Mesenchymal stem cell (in vitro differentiated cells and primary cell): ENCODE results near the gene COQ10A. TPM values are rescaled to one million over a fixed set of nuclear protein-coding genes. Genes with fewer than 3 reads are reported as not detected.

Source experiments
- DNase-seq: peaks from one replicate; pipeline ENCODE4 v3.0.0-alpha.2; 2013
- H2AFZ ChIP-seq: one replicate; pipeline ENCODE4 v1.6.1; 2013; ENCODE audit warnings: low read depth, mild to moderate bottlenecking, control low read depth, inconsistent platforms, low read length, moderate library complexity
- H2AK5ac ChIP-seq: 2 replicates; pipeline ENCODE4 v1.6.1; 2013; ENCODE audit warnings: low read length, moderate library complexity, mild to moderate bottlenecking, inconsistent platforms; ENCODE audit not compliant: severe bottlenecking
- H2BK120ac ChIP-seq: one replicate; pipeline ENCODE4 v1.6.1; 2013; ENCODE audit warnings: low read depth, mild to moderate bottlenecking, inconsistent platforms, low read length, moderate library complexity
- H2BK12ac ChIP-seq, 2 experiments: one replicate each; pipeline ENCODE4 v1.6.1; 2013; ENCODE audit warnings: inconsistent platforms in 2 of 2, low read length in 2 of 2, mild to moderate bottlenecking in 2 of 2, moderate library complexity in 2 of 2, control low read depth in 1 of 2
- H2BK15ac ChIP-seq: one replicate; pipeline ENCODE4 v1.6.1; 2013; ENCODE audit warnings: mild to moderate bottlenecking, low read depth, inconsistent platforms; ENCODE audit not compliant: poor library complexity, severe bottlenecking
- H2BK5ac ChIP-seq: 2 replicates; pipeline ENCODE4 v1.6.1; 2013; ENCODE audit warnings: low read depth, mild to moderate bottlenecking, low read length, control low read depth, inconsistent platforms; ENCODE audit not compliant: poor library complexity, severe bottlenecking
- H3K14ac ChIP-seq, 2 experiments: one replicate each; pipeline ENCODE4 v1.6.1; 2013; ENCODE audit warnings: inconsistent platforms in 2 of 2, low read length in 2 of 2, control low read depth in 1 of 2, mild to moderate bottlenecking in 1 of 2, moderate library complexity in 1 of 2
- H3K18ac ChIP-seq, 2 experiments: one replicate each; pipeline ENCODE4 v1.6.1; 2013; ENCODE audit warnings: inconsistent platforms in 2 of 2, low read length in 2 of 2, control low read depth in 1 of 2, low read depth in 1 of 2, mild to moderate bottlenecking in 1 of 2
- H3K23ac ChIP-seq, 2 experiments: one replicate each; pipeline ENCODE4 v1.6.1; 2013; ENCODE audit warnings: inconsistent platforms in 2 of 2, low read length in 2 of 2, mild to moderate bottlenecking in 2 of 2, moderate library complexity in 2 of 2, control low read depth in 1 of 2
- H3K27ac ChIP-seq: 2 replicates; pipeline ENCODE4 v1.5.1; 2013; ENCODE audit warnings: mild to moderate bottlenecking, moderate library complexity, low read length, control low read depth, inconsistent platforms; ENCODE audit not compliant: poor library complexity, severe bottlenecking
- H3K27me3 ChIP-seq, 2 experiments: 2 replicates each; pipeline versions ENCODE4 v1.6.1 to v1.7.0; 2013; ENCODE audit warnings: low read length in 2 of 2, mild to moderate bottlenecking in 2 of 2, moderate library complexity in 2 of 2, control low read depth in 1 of 2, inconsistent platforms in 1 of 2; ENCODE audit not compliant: control insufficient read depth in 1 of 2, insufficient read depth in 1 of 2
- H3K36me3 ChIP-seq, 2 experiments: 2 replicates each; pipeline versions ENCODE4 v1.6.1 to v1.7.0; 2013; ENCODE audit warnings: low read length in 2 of 2, control low read depth in 1 of 2, inconsistent platforms in 1 of 2, low read depth in 1 of 2, mild to moderate bottlenecking in 1 of 2; ENCODE audit not compliant: insufficient read depth in 2 of 2, control insufficient read depth in 1 of 2
- H3K4ac ChIP-seq, 2 experiments: one replicate each; pipeline ENCODE4 v1.6.1; 2013; ENCODE audit warnings: inconsistent platforms in 2 of 2, low read length in 2 of 2, mild to moderate bottlenecking in 2 of 2, moderate library complexity in 2 of 2, control low read depth in 1 of 2, low read depth in 1 of 2
- H3K4me1 ChIP-seq: 2 replicates; pipeline ENCODE4 v1.6.1; 2013; ENCODE audit warnings: low read depth, low read length, control low read depth; ENCODE audit not compliant: control insufficient read depth, insufficient read depth
- H3K4me2 ChIP-seq: 2 replicates; pipeline ENCODE4 v1.6.1; 2013; ENCODE audit warnings: low read length, mild to moderate bottlenecking, inconsistent platforms; ENCODE audit not compliant: poor library complexity, severe bottlenecking
- H3K4me3 ChIP-seq, 2 experiments: 2 replicates each; pipeline versions ENCODE4 v1.5.1 to v1.7.0; 2013; ENCODE audit warnings: low read length in 2 of 2, mild to moderate bottlenecking in 2 of 2, control low read depth in 1 of 2, low read depth in 1 of 2; ENCODE audit not compliant: insufficient read depth in 1 of 2
- H3K79me1 ChIP-seq: replicated peaks from 2 replicates; pipeline ENCODE4 v1.6.1; 2013; ENCODE audit warnings: mild to moderate bottlenecking, control low read depth, low read length, inconsistent platforms; ENCODE audit not compliant: poor library complexity, severe bottlenecking
- H3K9ac ChIP-seq: 2 replicates; pipeline ENCODE4 v1.7.0; 2013; ENCODE audit warnings: mild to moderate bottlenecking, low read length, moderate library complexity
- H3K9me3 ChIP-seq: 2 replicates; pipeline ENCODE4 v1.7.0; 2013; ENCODE audit warnings: mild to moderate bottlenecking, low read length; ENCODE audit not compliant: control insufficient read depth
- H4K8ac ChIP-seq: one replicate; pipeline ENCODE4 v1.6.1; 2013; ENCODE audit warnings: inconsistent platforms, mild to moderate bottlenecking, low read length, moderate library complexity
- H4K91ac ChIP-seq: one replicate; pipeline ENCODE4 v1.6.1; 2013; ENCODE audit warnings: mild to moderate bottlenecking, low read length, inconsistent platforms
- WGBS: methylation state at CpG from one replicate; pipeline ENCODE4 v1.1.7; 2013; ENCODE audit warnings: mixed read lengths; 5-methylcytosine and 5-hydroxymethylcytosine counted together
- polyA plus RNA-seq, 2 experiments: library from polyadenylated mRNA; stranded (reverse); fragments of 200-250 nt; gene quantifications; one replicate each; pipeline ENCODE4 v1.2.3, GENCODE V29; 2013

COQ10A gene
- 12.6 TPM for polyA plus RNA-seq (2013, experiment 1 of 2)
- 11.5 TPM for polyA plus RNA-seq (2013, experiment 2 of 2)

GRCh38 chr12:56266693-56267442, at the start of gene COQ10A:
Gene COQ10A (plus strand): TSS chr12:56266942. CDS start chr12:56267119, 177 bp downstream.
- Histone ChIP-seq H3K18ac (peak within 1 kb of the TSS; percentile 85 to 92), H3K79me1 (no peaks in the 10 kb centered on the region), H3K4ac (peak within 1 kb of the TSS in 1 of 2 experiments; percentile 42), H2BK12ac (peak within 1 kb of the TSS in 1 of 2 experiments; percentile 27), H4K8ac (peak within 1 kb of the TSS; percentile 83), H2AK5ac (no peak within 1 kb of the TSS), H3K4me2 (peak within 1 kb of the TSS; percentile 72), H3K4me1 (peaks cover 6% of the 10 kb centered on the region), H3K9me3 (no peaks in the 10 kb centered on the region), H2BK120ac (no peak within 1 kb of the TSS), H3K4me3 (peak within 1 kb of the TSS; percentile 78 to 85), H2BK15ac (peak within 1 kb of the TSS; percentile 97), H3K36me3 (peaks cover 6 to 31% of the 10 kb centered on the region in 2 experiments), H3K9ac (peak within 1 kb of the TSS; percentile 94), H2BK5ac (no peak within 1 kb of the TSS), H2AFZ (peak within 1 kb of the TSS; percentile 87), H3K27ac (peak within 1 kb of the TSS; percentile 55), H4K91ac (peak within 1 kb of the TSS; percentile 88), H3K14ac (peak within 1 kb of the TSS in 1 of 2 experiments; percentile 50), H3K23ac (no peak within 1 kb of the TSS), H3K27me3 (no peaks in the 10 kb centered on the region)
- 1% methylated on average over 59 of the region's 68 CpGs for WGBS
- DNase-seq, result peak; percentile 93

- no peak overlapping the region for H2BK12ac ChIP-seq
- H3K27me3 ChIP-seq, result no peaks in the 10 kb centered on the region
- H4K8ac ChIP-seq, result no peak overlapping the region
- no peak for DNase-seq
- no peak overlapping the region for H2BK15ac ChIP-seq
- H2AK5ac ChIP-seq, result no peak overlapping the region
- H3K9me3 ChIP-seq, result no peaks in the 10 kb centered on the region
- no peak overlapping the region for H3K4ac ChIP-seq
- no peak overlapping the region for H4K91ac ChIP-seq
- no peak overlapping the region for H3K23ac ChIP-seq
- H2BK120ac ChIP-seq, result no peak overlapping the region
- no peak overlapping the region for H2AFZ ChIP-seq
- H3K9ac ChIP-seq, result no peak overlapping the region
- peaks cover 20% of the 10 kb centered on the region for H3K79me1 ChIP-seq
- H3K4me2 ChIP-seq, result peak overlapping the region; percentile 6
- H3K27ac ChIP-seq, result no peak overlapping the region
- peaks cover 15% of the 10 kb centered on the region for H3K4me1 ChIP-seq
- H3K18ac ChIP-seq, result no peak overlapping the region
- H3K4me3 ChIP-seq, result no peak overlapping the region
- H2BK5ac ChIP-seq, result no peak overlapping the region
- no peak overlapping the region for H3K14ac ChIP-seq
- H3K36me3 ChIP-seq, result peaks cover 16 to 19% of the 10 kb centered on the region in 2 experiments
- 100% methylated on average over 6 of the region's 9 CpGs for WGBS
These were observed 46.9 kb upstream of the COQ10A start for GRCh38 chr12:56219840-56220239.

- peak overlapping the region; percentile 48 to 85 for H3K18ac ChIP-seq
- peaks cover 10 to 12% of the 10 kb centered on the region in 2 experiments for H3K36me3 ChIP-seq
- WGBS, result 46% methylated on average over 8 of the region's 10 CpGs
- peak overlapping the region; percentile 63 for H2BK15ac ChIP-seq
- H3K14ac ChIP-seq, result no peak overlapping the region
- peak overlapping the region; percentile 76 for H3K4me2 ChIP-seq
- H3K9ac ChIP-seq, result peak overlapping the region; percentile 92
- H3K4me3 ChIP-seq, result peak overlapping the region; percentile 76 to 92
- no peaks in the 10 kb centered on the region for H3K27me3 ChIP-seq
- H2AFZ ChIP-seq, result no peak overlapping the region
- H3K9me3 ChIP-seq, result no peaks in the 10 kb centered on the region
- peak; percentile 50 for DNase-seq
- peak overlapping the region; percentile 29 for H4K91ac ChIP-seq
- H3K27ac ChIP-seq, result peak overlapping the region; percentile 95
- H3K79me1 ChIP-seq, result peaks cover 24% of the 10 kb centered on the region
- H3K4me1 ChIP-seq, result peaks cover 20% of the 10 kb centered on the region
- H2BK120ac ChIP-seq, result peak overlapping the region; percentile 73
- peak overlapping the region; percentile 21 for H4K8ac ChIP-seq
- H3K4ac ChIP-seq, result peak overlapping the region in 1 of 2 experiments; percentile 9
- peak overlapping the region in 1 of 2 experiments; percentile 88 for H2BK12ac ChIP-seq
- peak overlapping the region; percentile 14 for H2AK5ac ChIP-seq
- H2BK5ac ChIP-seq, result no peak overlapping the region
- peak overlapping the region in 1 of 2 experiments; percentile 21 for H3K23ac ChIP-seq
These were observed 46.0 kb upstream of the COQ10A start for GRCh38 chr12:56220611-56221231.
